Frontal cortex (tissue), 4 donors: Measurements from ENCODE around the gene CC2D1A. TPM values are rescaled to one million over a fixed set of nuclear protein-coding genes. Genes with fewer than 3 reads are reported as not detected.
"Not testable (repeated sequence)": the region's sequence is repeated elsewhere in the genome, so short reads cannot be mapped to it uniquely, and the experiment has no call there.

Source experiments
- DNase-seq, 2 donors: peaks; one replicate each; pipeline ENCODE4 v3.0.0; 2012; ENCODE audit warnings: low spot score in 2 of 2
- FAIRE-seq: peaks from 2 replicates; lab custom pipeline; 2012; peaks lifted over from hg19 to GRCh38; lab: Jason Lieb, UNC
- small RNA-seq: library from RNA; depleted of rRNA; stranded (forward); fragments of <200 nt; gene quantifications from one replicate; pipeline ENCODE3, GENCODE V24; 2014
- total RNA-seq: library from RNA; depleted of rRNA; stranded (reverse); fragments of >200 nt; gene quantifications from one replicate; pipeline ENCODE4 v1.2.3, GENCODE V29; 2014
- donor health status: control.
- donor health status: control.
- donor health status: control.

Gene CC2D1A
- total RNA-seq, 1 donor from 2014 or later: 10.2 TPM

DNA sequence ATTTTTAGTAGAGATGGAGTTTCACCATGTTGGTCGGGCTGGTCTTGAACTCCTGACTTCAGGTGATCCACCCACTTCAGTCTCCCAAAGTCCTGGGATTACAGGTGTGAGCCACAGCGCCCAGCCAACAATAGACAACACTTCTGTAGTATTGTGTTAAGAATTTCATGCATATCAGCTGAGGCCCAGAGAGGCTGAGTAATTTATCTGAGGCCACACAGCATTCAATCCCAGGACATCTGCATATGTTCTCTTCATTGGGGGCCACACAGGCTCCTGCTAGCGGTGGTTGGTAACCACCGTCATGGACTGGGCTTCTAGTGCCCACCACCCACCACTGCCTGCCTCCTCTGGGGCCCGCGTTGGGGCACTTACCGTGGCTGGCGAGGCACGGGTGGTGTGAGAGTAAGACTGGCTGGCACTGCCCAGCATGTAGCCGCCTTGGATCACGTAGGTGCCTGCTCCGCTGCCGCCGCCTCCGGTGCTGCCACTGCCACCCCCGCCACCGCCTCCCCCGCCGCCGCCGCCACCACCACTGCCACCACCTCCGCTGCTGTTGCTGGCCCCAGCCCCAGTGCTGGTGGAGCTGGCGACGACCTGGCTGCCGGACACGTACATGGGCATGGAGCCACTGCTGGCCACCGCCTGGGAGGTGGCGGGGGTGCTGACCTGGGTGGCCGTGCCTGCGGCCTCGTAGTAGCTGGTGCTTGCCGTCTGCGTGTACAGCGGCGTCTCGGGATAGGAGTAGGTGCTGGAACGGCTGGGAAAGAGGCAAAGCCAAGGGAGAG, 66.6 kb downstream of the CC2D1A start:
- no peak for FAIRE-seq
- no peak for DNase-seq

DNA sequence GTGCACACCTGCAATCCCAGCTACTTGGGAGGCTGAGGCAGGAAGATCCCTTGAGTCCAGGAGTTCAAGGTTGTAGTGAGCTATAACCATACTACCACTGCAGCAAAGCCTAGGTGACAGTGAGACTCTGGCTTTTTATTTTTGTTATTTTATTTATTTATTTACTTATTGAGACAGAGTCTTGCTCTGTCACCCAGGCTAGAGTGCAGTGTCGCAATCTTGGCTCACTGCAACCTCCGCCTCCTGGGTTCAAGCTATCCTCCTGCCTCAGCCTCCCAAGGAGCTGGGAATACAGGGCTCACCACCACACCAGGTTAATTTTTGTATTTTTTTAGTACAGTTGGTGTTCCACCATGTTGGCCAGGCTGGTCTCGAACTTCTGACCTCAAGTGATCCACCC, 67.5 kb downstream of the CC2D1A start:
- DNase-seq, FAIRE-seq: not testable (repeated sequence)

DNA sequence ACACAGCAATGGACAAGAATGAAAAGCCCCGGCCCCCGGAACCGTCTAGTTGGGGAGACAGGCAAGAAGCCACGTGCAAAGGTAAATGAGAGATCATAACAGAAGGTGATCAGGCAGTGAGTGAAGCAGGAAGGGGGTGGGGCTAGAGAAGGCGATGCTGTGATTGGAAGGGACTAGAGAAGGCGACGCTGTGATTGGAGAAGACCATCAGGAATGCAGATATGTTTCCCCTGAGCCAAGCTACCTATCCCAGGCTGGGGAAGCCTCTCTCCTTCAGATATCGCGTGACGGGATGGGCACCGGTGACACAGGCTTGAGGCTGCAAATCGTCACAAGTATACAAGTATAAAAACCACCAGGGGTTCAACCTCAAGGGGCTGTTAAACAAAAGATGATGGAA, 68.1 kb downstream of the CC2D1A start:
- DNase-seq: no peak

DNA sequence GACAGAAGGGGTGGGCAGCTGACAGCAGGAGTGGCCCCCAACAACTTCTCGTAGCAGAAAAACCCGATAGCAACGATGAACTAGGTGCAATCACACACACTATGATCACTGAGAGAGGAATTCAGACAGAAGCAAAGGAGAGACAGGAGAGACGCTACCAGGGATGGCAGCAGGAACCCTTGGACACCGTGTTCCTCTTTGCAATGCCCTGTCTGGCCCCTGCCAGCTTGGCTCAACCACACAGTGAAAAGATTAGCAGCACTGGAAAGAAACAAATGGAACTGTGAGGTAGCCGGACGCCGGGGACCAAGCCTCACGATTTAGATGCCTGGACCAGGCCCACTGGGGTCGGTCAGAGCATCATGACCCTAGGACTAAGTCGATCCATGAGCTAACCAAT, 69.9 kb downstream of the CC2D1A start:
- FAIRE-seq (no peak), DNase-seq (no peak)

More for the DNA sequence above, 68.1 kb downstream of the CC2D1A start:
- FAIRE-seq: no peak

DNA sequence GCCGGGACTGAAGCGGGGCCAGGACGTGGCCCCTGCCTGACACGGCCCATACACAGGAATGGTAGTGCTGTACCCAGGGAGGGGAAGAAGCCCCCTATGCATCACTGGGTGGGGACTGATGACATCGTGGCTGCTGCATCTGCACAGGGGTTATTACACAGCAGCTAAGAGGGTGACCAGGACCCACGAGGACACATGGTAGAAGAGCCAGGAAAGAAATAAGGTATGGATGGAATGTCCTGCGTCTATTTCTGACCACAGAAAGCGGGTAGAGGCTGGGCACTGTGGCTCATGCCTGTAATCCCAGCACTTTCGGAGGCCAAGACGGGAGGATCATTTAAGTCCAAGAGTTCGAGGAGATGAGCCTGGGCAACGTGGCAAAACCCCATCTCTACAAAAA, 70.4 kb downstream of the CC2D1A start:
- FAIRE-seq (no peak), DNase-seq (no peak)

DNA sequence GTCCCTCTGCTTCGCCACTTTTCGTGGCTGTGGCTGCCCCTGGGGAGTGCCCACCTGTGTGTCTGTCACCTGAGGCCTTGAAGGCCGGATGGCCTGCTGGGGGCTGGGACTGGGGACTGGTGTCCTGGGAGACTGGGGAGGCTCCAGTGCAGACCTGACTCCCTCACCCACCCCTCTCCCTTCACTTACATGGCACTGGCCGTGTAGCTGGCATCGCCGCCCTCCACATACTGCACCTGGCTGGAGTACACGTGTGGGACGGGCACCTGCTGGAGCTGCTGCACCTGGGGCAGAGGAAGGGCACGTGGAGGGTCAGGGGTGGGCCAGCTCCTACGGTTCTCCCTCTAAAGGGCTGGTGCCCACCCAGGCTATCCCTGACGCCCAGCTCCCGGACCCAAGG, 71.8 kb downstream of the CC2D1A start:
- FAIRE-seq (no peak), DNase-seq (no peak)

DNA sequence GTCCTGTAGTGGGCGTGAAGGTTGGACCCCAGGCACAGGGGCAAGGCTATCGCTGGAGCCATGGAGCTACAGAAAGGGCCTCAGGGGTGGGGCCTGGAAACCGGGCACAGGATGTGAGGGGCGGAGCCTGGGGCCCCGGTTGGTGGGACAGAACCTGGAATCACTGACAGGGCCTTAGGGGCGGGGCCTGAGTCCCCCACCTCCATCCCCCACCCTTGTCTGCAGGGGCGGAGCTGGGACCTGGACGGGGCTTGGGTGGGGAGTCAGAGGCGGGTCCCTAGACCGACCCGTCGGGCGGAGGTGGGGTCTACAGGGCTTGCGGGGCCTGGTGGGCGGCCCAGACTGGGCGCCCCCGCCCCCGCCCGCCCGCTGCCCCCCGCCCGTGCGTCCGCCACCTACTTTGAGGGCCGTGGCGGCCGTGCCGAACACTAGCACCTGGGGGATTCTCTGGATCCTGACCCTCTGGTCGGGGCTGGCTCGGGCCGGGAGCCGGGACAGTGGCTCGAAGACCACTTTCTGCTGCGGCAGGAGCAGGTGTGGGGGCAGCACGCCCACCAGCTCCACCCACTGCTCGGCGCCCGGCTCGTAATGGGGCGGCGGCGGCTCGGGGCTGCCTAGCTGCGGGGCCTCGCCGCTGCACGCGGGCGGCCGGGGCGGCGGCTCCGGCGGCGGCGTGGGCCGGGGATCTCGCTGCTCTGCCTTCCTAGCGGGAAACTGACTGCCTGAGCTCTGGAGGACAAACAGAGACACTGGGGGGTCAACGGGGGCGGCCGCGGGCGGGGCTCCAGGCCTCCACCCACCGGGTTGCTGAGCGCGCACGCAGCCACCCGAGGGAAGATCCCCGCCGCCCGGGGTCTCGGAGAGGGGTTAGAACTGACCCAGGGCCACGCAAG, 72.6 kb downstream of the CC2D1A start:
- FAIRE-seq: no peak
- no peak for DNase-seq

DNA sequence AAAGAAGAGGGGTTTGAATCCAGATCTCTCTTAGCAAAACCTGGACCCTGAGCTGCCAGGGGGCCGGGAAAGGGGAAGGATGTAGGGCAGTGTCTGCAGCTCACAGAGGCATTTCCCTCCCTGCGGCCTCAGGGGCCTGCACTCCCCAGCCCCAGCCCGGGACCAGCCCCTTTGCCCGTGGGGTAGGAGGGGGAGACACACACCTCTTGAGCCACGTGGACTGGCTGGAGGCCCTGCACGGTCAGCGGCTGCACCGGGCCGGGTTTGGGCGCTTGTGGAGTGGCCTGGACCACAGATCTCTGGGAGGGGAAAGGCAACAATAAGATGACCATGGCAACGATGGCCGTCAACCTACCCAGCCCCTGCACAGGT, 73.2 kb downstream of the CC2D1A start:
- FAIRE-seq: no peak
- no peak for DNase-seq

DNA sequence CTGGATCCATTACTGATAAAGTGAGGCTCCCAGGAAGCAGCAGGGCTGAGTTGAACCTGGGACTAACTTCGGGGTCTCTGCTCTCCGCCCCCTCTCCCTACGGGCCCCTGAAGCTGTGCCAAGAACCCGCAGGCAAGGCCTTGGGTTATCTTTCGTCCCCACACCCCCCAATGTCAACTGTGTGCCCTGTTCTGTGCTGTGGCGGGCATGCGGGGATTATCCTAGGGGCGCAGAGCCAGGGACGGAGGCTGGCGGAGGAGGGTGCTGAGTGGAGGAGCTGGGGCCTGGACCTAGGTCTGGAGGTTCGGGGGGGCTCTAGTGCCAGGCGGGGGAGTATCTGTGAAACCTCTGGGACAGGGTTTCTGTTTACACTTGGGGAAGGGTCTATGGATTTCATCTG, 73.7 kb downstream of the CC2D1A start:
- no peak for FAIRE-seq

DNA sequence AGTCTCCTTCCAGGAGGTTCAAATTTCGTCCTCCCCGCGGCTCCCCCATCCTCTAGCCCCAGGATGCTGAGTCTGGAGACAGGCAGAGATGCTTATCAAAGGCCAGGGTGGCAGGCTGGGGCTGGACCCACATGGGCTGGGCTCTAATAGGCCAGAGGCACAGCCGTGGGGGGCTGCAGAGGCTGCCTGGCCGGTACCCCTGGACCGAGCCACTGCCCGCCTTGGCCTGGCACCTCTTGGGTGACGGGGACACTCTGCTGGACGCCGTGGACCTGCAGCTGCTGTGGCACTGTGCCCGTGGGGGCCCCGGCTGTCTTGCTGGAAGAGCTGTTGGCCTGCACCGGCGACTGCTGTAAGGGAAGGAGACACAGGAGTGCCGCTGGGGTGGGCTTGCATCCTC, 74.3 kb downstream of the CC2D1A start:
- DNase-seq: no peak
- no peak for FAIRE-seq

More for the DNA sequence above, 73.7 kb downstream of the CC2D1A start:
- DNase-seq: no peak

Small RNA genes lying within 50 kb of the gene (small RNA-seq; reads per million reads assigned to genes)
- gene MIR181C (1,818 reads per million, percentile 100 among the genes with 10 or more reads in this experiment), gene MIR181D (271 reads per million, percentile 99 among the genes with 10 or more reads in this experiment)

Other genes starting within 250 kb of the CC2D1A start
- 15.9 TPM for gene MRI1, start 141.7 kb upstream of the CC2D1A start, total RNA-seq
- 20.8 TPM for gene C19orf53, start 131.7 kb upstream of the CC2D1A start, total RNA-seq
- 6.9 TPM for gene ZSWIM4, start 110.8 kb upstream of the CC2D1A start, total RNA-seq
- gene NANOS3, start 29.1 kb upstream of the CC2D1A start, total RNA-seq: 3.7 TPM
- gene BRME1, start 84 bp upstream of the CC2D1A start, total RNA-seq: 13.0 TPM
- 0.41 TPM for gene PODNL1, start 32.2 kb downstream of the CC2D1A start, total RNA-seq
- gene DCAF15, start 46.3 kb downstream of the CC2D1A start, total RNA-seq: 13.0 TPM
- 1.2 TPM for gene RFX1, start 100.1 kb downstream of the CC2D1A start, total RNA-seq
- not detected for gene RLN3, start 121.9 kb downstream of the CC2D1A start, total RNA-seq
- 5.7 TPM for gene IL27RA, start 125.6 kb downstream of the CC2D1A start, total RNA-seq
- gene PALM3, start 155.9 kb downstream of the CC2D1A start, total RNA-seq: 3.3 TPM
- gene MISP3, start 166.6 kb downstream of the CC2D1A start, total RNA-seq: 0.41 TPM
- gene C19orf67, start 179.6 kb downstream of the CC2D1A start, total RNA-seq: not detected
- 43.2 TPM for gene SAMD1, start 184.6 kb downstream of the CC2D1A start, total RNA-seq
- gene PRKACA, start 211.6 kb downstream of the CC2D1A start, total RNA-seq: 22.0 TPM
- 1.2 TPM for gene ASF1B, start 230.4 kb downstream of the CC2D1A start, total RNA-seq